Loucy (cell line): Measurements from ENCODE around the gene SPAG6.

ENCODE experiments used
- H2AFZ ChIP-seq: fragments of 200-600 bp; sonication (generic); 2 replicates; pipeline ENCODE4 v1.6.0; 2016; ENCODE audit warnings: antibody characterized with exemption, mild to moderate bottlenecking, low read length, moderate library complexity
- H3F3A ChIP-seq: fragments of 200-600 bp; 2 replicates; pipeline ENCODE4 v1.6.0; 2016; ENCODE audit warnings: antibody characterized with exemption, low read depth, mild to moderate bottlenecking
- H3K27me3 ChIP-seq: fragments of 200-600 bp; sonication (generic); 2 replicates; pipeline ENCODE4 v1.6.1; 2014; ENCODE audit warnings: low read length, mild to moderate bottlenecking; ENCODE audit not compliant: insufficient read depth, poor library complexity, severe bottlenecking
- H3K36me3 ChIP-seq: fragments of 200-600 bp; sonication (generic); 2 replicates; pipeline ENCODE4 v1.6.1; 2016; ENCODE audit warnings: low read length; ENCODE audit not compliant: insufficient read depth
- H3K4me1 ChIP-seq: fragments of 200-600 bp; sonication (generic); 2 replicates; pipeline ENCODE4 v1.5.1; 2014; ENCODE audit warnings: low read length, mild to moderate bottlenecking; ENCODE audit not compliant: insufficient read depth, poor library complexity, severe bottlenecking
- H3K4me2 ChIP-seq: fragments of 200-600 bp; sonication (generic); 2 replicates; pipeline ENCODE4 v1.6.0; 2014; ENCODE audit warnings: antibody characterized with exemption, low read length, low read depth, mild to moderate bottlenecking; ENCODE audit not compliant: poor library complexity, severe bottlenecking
- H3K4me3 ChIP-seq: fragments of 200-600 bp; sonication (generic); 2 replicates; pipeline ENCODE4 v1.5.1; 2014; ENCODE audit warnings: low read length, mild to moderate bottlenecking, mixed read lengths; ENCODE audit not compliant: poor library complexity, severe bottlenecking
- H3K79me2 ChIP-seq: fragments of 200-600 bp; sonication (generic); 2 replicates; pipeline ENCODE4 v1.6.1; 2014; ENCODE audit warnings: low read length; ENCODE audit not compliant: insufficient read depth
- H3K9ac ChIP-seq: fragments of 200-600 bp; sonication (generic); 2 replicates; pipeline ENCODE4 v1.6.0; 2014; ENCODE audit warnings: mild to moderate bottlenecking, low read depth, low read length, moderate library complexity; ENCODE audit not compliant: poor library complexity, severe bottlenecking
- H3K9me2 ChIP-seq: fragments of 200-600 bp; sonication (generic); replicated peaks from 2 replicates; pipeline ENCODE4 v1.6.1; 2016; ENCODE audit warnings: low read depth, low read length, mixed read lengths
- H3K9me3 ChIP-seq: fragments of 200-600 bp; sonication (generic); 2 replicates; pipeline ENCODE4 v1.6.1; 2014; ENCODE audit warnings: mild to moderate bottlenecking, antibody characterized with exemption, low read length, low read depth; ENCODE audit not compliant: insufficient read depth
- H4K20me1 ChIP-seq: fragments of 200-600 bp; sonication (generic); 2 replicates; pipeline ENCODE4 v1.6.0; 2014; ENCODE audit warnings: antibody characterized with exemption, low read length, mild to moderate bottlenecking; ENCODE audit not compliant: insufficient read depth, poor library complexity, severe bottlenecking
- CTCF ChIP-seq: fragments of 200-600 bp; sonication (generic); conservative IDR thresholded peaks from 2 replicates; pipeline ENCODE4 v1.5.1; 2014; ENCODE audit warnings: mild to moderate bottlenecking, antibody characterized with exemption, low read length
- EZH2phosphoT487 ChIP-seq: fragments of 200-600 bp; IDR thresholded peaks from 2 replicates; pipeline ENCODE4 v1.6.1; 2018; ENCODE audit warnings: antibody characterized with exemption, mild to moderate bottlenecking, moderate library complexity, borderline replicate concordance

Gene SPAG6

DNA sequence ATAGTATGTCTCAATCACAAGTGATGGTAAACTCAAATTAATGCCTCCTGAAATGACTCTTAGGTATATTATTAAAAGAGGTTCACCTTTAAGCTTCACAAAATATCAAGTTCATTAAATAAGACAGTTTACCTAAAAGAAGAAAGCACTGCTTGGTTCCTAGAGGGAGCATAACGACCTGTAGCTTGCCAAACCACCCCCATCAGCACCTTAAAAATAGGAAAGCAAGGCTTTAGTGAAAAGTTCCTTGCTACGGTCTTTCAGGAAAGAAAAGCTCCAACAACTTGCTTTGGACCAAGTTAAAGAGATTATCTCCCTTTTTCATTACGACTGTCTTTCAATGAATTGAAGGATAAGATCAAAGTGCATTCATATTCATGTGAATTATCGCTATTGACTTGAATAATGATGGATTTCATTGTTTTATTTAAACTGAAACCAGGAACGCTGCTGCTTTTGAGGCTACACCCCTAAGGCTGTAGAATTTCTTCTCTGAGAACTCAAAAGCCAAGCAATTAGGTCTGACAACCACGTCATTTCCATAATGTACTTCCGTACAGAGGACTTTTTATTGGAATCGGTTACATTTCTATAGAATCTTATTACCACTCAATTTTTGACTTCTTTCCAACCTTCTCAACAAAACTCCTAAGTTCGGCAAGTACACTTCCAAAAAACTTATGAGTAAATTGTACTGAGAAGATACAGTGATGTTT lies 7.0 kb upstream of the SPAG6 start:
- Histone ChIP-seq H3K36me3 (no peaks in the 10 kb centered on the region), H3K4me1 (peaks cover 44% of the 10 kb centered on the region), H3K4me3 (peak overlapping the region; percentile 76), H3K9me2 (no peaks in the 10 kb centered on the region), H3K9me3 (no peaks in the 10 kb centered on the region), H3K27me3 (no peaks in the 10 kb centered on the region), H2AFZ (0 out of 2 replicates have a peak overlapping the region, but pooled peaks have one; percentile 1), H3K79me2 (peaks cover 57% of the 10 kb centered on the region), H4K20me1 (no peaks in the 10 kb centered on the region), H3K4me2 (peak overlapping the region; percentile 75), H3F3A (0 out of 2 replicates have a peak, but pooled peaks cover 4% of the 10 kb centered on the region), H3K9ac (peak overlapping the region; percentile 90)
- TF ChIP-seq EZH2phosphoT487 (no peak), CTCF (no peak)

- H3K36me3 ChIP-seq: no peaks in the 10 kb centered on the region
- no peak for TF ChIP-seq EZH2phosphoT487
- no peak for TF ChIP-seq CTCF
- H3K9ac ChIP-seq: peak overlapping the region; percentile 90
- H3K27me3 ChIP-seq: no peaks in the 10 kb centered on the region
- H3K79me2 ChIP-seq: peaks cover 57% of the 10 kb centered on the region
- H3K9me2 ChIP-seq: no peaks in the 10 kb centered on the region
- H3K9me3 ChIP-seq: no peaks in the 10 kb centered on the region
- no peaks in the 10 kb centered on the region for H4K20me1 ChIP-seq
- 0 out of 2 replicates have a peak overlapping the region, but pooled peaks have one; percentile 1 for H2AFZ ChIP-seq
- peak overlapping the region; percentile 76 for H3K4me3 ChIP-seq
- H3K4me2 ChIP-seq: peak overlapping the region; percentile 75
- peaks cover 43% of the 10 kb centered on the region for H3K4me1 ChIP-seq
- no peaks in the 10 kb centered on the region for H3F3A ChIP-seq
Observed at GRCh38 chr10:22338931-22339330, 6.4 kb upstream of the SPAG6 start.

- H3K4me3 ChIP-seq: peak overlapping the region; percentile 76
- no peaks in the 10 kb centered on the region for H4K20me1 ChIP-seq
- peaks cover 55% of the 10 kb centered on the region for H3K79me2 ChIP-seq
- TF ChIP-seq EZH2phosphoT487 (no peak), CTCF (no peak)
- peaks cover 3% of the 10 kb centered on the region; the same call in 1 of the 2 replicates for H3F3A ChIP-seq
- no peaks in the 10 kb centered on the region for H3K27me3 ChIP-seq
- H2AFZ ChIP-seq: no peak overlapping the region
- H3K9me3 ChIP-seq: no peaks in the 10 kb centered on the region
- peak overlapping the region; percentile 90 for H3K9ac ChIP-seq
- no peaks in the 10 kb centered on the region for H3K36me3 ChIP-seq
- peaks cover 49% of the 10 kb centered on the region for H3K4me1 ChIP-seq
- H3K4me2 ChIP-seq: peak overlapping the region; percentile 75
- no peaks in the 10 kb centered on the region for H3K9me2 ChIP-seq
Observed at GRCh38 chr10:22339761-22340328, 5.5 kb upstream of the SPAG6 start.
